HCT116 (cell line): Measurements from ENCODE around the gene EFCAB8. TPM values are rescaled to one million over a fixed set of nuclear protein-coding genes. Genes with fewer than 3 reads are reported as not detected.

Experiments used
- ATAC-seq: fragments of 200-7000 bp; cut with Tn5 transposase; 2 replicates; pipeline ENCODE4 v1.9.1; 2020; ENCODE audit warnings: mild to moderate bottlenecking, moderate library complexity
- BruUV-seq: library from RNA; stranded (reverse); fragments of 400-500 nt; replicated peaks from 2 replicates; lab custom pipeline; 2021; lab: Mats Ljungman, UMichigan
- CTCF ChIA-PET: fragments of 300-600 bp; sonication (Branson Sonifier 250); formaldehyde crosslinking; loops from one replicate; lab custom pipeline; 2021; ENCODE audit warnings: antibody characterized with exemption; lab: Charles Lee
- POLR2A ChIA-PET: fragments of 300-600, 350-600 bp; sonication (Branson Sonifier 250); formaldehyde crosslinking; loops from one replicate; lab custom pipeline; 2021; ENCODE audit warnings: antibody characterized with exemption; lab: Charles Lee
- RAD21 ChIA-PET, 2 experiments: fragments of 300-600 bp; sonication (Branson Sonifier 250); formaldehyde crosslinking; loops; one replicate each; lab custom pipeline; 2023; ENCODE audit warnings: low total read pairs in 2 of 2; ENCODE audit not compliant: uncharacterized antibody in 2 of 2, unreplicated experiment in 2 of 2, low non-redundant PET in 1 of 2; lab: Charles Lee
- DNase-seq: peaks from one replicate; pipeline ENCODE4 v3.0.0-alpha.2; 2010; ENCODE audit warnings: low read depth, low spot score
- H2AFZ ChIP-seq: fragments of 200-600 bp; shearing (Covaris generic), sonication (generic); 2 replicates; pipeline ENCODE4 v1.6.1; 2017; ENCODE audit warnings: low read depth, mixed run types, mixed read lengths, antibody characterized with exemption, low read length; ENCODE audit not compliant: poor library complexity, severe bottlenecking
- H3K27ac ChIP-seq: 2 replicates; pipeline ENCODE4 v1.5.1; 2012; ENCODE audit warnings: low read depth, low read length
- H3K27me3 ChIP-seq: fragments of 200-600 bp; sonication (generic); 2 replicates; pipeline ENCODE4 v1.6.1; 2016; ENCODE audit warnings: mixed run types, low read length, mixed read lengths; ENCODE audit not compliant: insufficient read depth
- H3K36me3 ChIP-seq, 2 experiments: fragments of 200-500 bp in 1 of 2; fragments of 200-600 bp in 1 of 2; sonication (Bioruptor generic) in 1 of 2; sonication (generic) in 1 of 2; 2 replicates each; pipeline versions ENCODE4 v1.5.1 to v1.6.1; 2014 to 2016; ENCODE audit warnings: low read length in 2 of 2, inconsistent platforms in 1 of 2, mixed read lengths in 1 of 2, mixed run types in 1 of 2; ENCODE audit not compliant: insufficient read depth in 2 of 2, control insufficient read depth in 1 of 2
- H3K4me1 ChIP-seq, 2 experiments: fragments of 200-600 bp in 1 of 2; sonication (generic) in 1 of 2; 2 replicates each; pipeline versions ENCODE4 v1.5.1 to v1.6.1; 2012 to 2017; ENCODE audit warnings: low read length in 2 of 2, inconsistent platforms in 1 of 2, mild to moderate bottlenecking in 1 of 2, mixed read lengths in 1 of 2, mixed run types in 1 of 2, moderate library complexity in 1 of 2; ENCODE audit not compliant: insufficient read depth in 2 of 2, control insufficient read depth in 1 of 2
- H3K4me2 ChIP-seq: fragments of 200-600 bp; sonication (generic); 2 replicates; pipeline ENCODE4 v1.6.1; 2017; ENCODE audit warnings: mixed run types, low read length, mixed read lengths
- H3K4me3 ChIP-seq, 2 experiments: fragments of 200-600 bp in 1 of 2; sonication (generic) in 1 of 2; replicated peaks in 1 of 2; 2 replicates each; pipeline ENCODE4 v1.5.1; 2011 to 2016; ENCODE audit warnings: low read length in 2 of 2, control low read depth in 1 of 2, low read depth in 1 of 2, mild to moderate bottlenecking in 1 of 2, mixed read lengths in 1 of 2, mixed run types in 1 of 2
- H3K79me2 ChIP-seq: fragments of 200-600 bp; sonication (generic); 2 replicates; pipeline ENCODE4 v1.6.1; 2017; ENCODE audit warnings: mild to moderate bottlenecking, mixed run types, low read length, moderate library complexity, mixed read lengths; ENCODE audit not compliant: insufficient read depth
- H3K9ac ChIP-seq: fragments of 200-600 bp; sonication (generic); 2 replicates; pipeline ENCODE4 v1.6.1; 2016; ENCODE audit warnings: low read length, mixed read lengths
- H3K9me2 ChIP-seq: fragments of 200-600 bp; sonication (generic), shearing (Covaris generic); 2 replicates; pipeline ENCODE4 v1.6.1; 2017; ENCODE audit warnings: mixed run types, mild to moderate bottlenecking, moderate library complexity; ENCODE audit not compliant: insufficient read depth
- H3K9me3 ChIP-seq, 2 experiments: fragments of 200-500 bp in 1 of 2; fragments of 200-600 bp in 1 of 2; sonication (Bioruptor generic) in 1 of 2; sonication (generic) in 1 of 2; 2 replicates each; pipeline ENCODE4 v1.6.1; 2014 to 2017; ENCODE audit warnings: low read length in 2 of 2, mixed read lengths in 2 of 2, inconsistent platforms in 1 of 2, low read depth in 1 of 2, mild to moderate bottlenecking in 1 of 2, mixed run types in 1 of 2, moderate library complexity in 1 of 2; ENCODE audit not compliant: control insufficient read depth in 1 of 2, insufficient read depth in 1 of 2
- H4K20me1 ChIP-seq: fragments of 200-600 bp; sonication (generic), shearing (Covaris generic); 2 replicates; pipeline ENCODE4 v1.6.1; 2017; ENCODE audit warnings: mixed run types, mild to moderate bottlenecking, moderate library complexity; ENCODE audit not compliant: insufficient read depth
- ATF3 ChIP-seq: IDR thresholded peaks from 2 replicates; pipeline ENCODE4 v1.6.1; 2012
- CBX3 ChIP-seq: IDR thresholded peaks from 2 replicates; pipeline ENCODE4 v1.6.1; 2012; ENCODE audit warnings: low read depth
- CEBPB ChIP-seq: IDR thresholded peaks from 2 replicates; pipeline ENCODE4 v1.6.1; 2012; ENCODE audit warnings: low read depth
- EGR1 ChIP-seq: IDR thresholded peaks from 2 replicates; pipeline ENCODE4 v1.6.1; 2012; ENCODE audit warnings: low read depth
- ELF1 ChIP-seq: IDR thresholded peaks from 2 replicates; pipeline ENCODE4 v1.6.1; 2012; ENCODE audit warnings: low read depth, borderline replicate concordance
- EZH2phosphoT487 ChIP-seq: fragments of 200-600 bp; IDR thresholded peaks from 2 replicates; pipeline ENCODE4 v1.6.1; 2018; ENCODE audit warnings: antibody characterized with exemption, borderline replicate concordance
- JUND ChIP-seq: IDR thresholded peaks from 2 replicates; pipeline ENCODE4 v1.6.1; 2012
- MAX ChIP-seq: IDR thresholded peaks from 2 replicates; pipeline ENCODE4 v1.6.1; 2012
- POLR2AphosphoS5 ChIP-seq: IDR thresholded peaks from 2 replicates; pipeline ENCODE4 v1.6.1; 2011; ENCODE audit warnings: mild to moderate bottlenecking, low read depth, low read length, moderate library complexity
- RAD21 ChIP-seq: IDR thresholded peaks from 2 replicates; pipeline ENCODE4 v1.6.1; 2012; ENCODE audit warnings: low read depth, mild to moderate bottlenecking
- SIN3A ChIP-seq: IDR thresholded peaks from 2 replicates; pipeline ENCODE4 v1.6.1; 2012; ENCODE audit warnings: low read depth
- SP1 ChIP-seq: IDR thresholded peaks from 2 replicates; pipeline ENCODE4 v1.6.1; 2012; ENCODE audit warnings: low read depth
- TCF7L2 ChIP-seq: IDR thresholded peaks from 2 replicates; pipeline ENCODE4 v1.7.0; 2011; ENCODE audit warnings: borderline replicate concordance, inconsistent platforms; ENCODE audit not compliant: insufficient read depth, insufficient read length; ENCODE audit errors: extremely low read depth
- YY1 ChIP-seq: IDR thresholded peaks from 2 replicates; pipeline ENCODE4 v1.6.1; 2011; ENCODE audit warnings: low read length, low read depth, moderate library complexity, mild to moderate bottlenecking; ENCODE audit not compliant: insufficient replicate concordance; ENCODE audit errors: extremely low read depth
- ZFX ChIP-seq: fragments of 450-650 bp; IDR thresholded peaks from 2 replicates; pipeline ENCODE4 v1.6.1; 2017
- intact Hi-C: fragments of 100-400 bp; cut with micrococcal nuclease; formaldehyde crosslinking; loops from 2 replicates; pipeline ENCODE4 v1.10.0; 2022
- total RNA-seq: library from RNA; stranded (reverse); gene quantifications from one replicate; pipeline ENCODE4 v1.2.1, GENCODE V29; 2021; ENCODE audit not compliant: unreplicated experiment
- TF ChIP-seq, protein P1 (sequence below), 3 experiments: fragments of 200-600 bp in 1 of 3; sonication (generic) in 1 of 3; IDR thresholded peaks in 2 of 3; conservative IDR thresholded peaks in 1 of 3; 2 replicates each; pipeline ENCODE4 v1.5.1; 2012 to 2017; ENCODE audit warnings: low read depth in 2 of 3, low read length in 2 of 3, antibody characterized with exemption in 1 of 3, borderline replicate concordance in 1 of 3, control low read depth in 1 of 3, mild to moderate bottlenecking in 1 of 3, mixed read lengths in 1 of 3, mixed run types in 1 of 3, moderate library complexity in 1 of 3; ENCODE audit not compliant: insufficient read depth in 1 of 3

The EFCAB8 gene
- total RNA-seq, 1 experiment from 2014 or later = 0.42 TPM

DNA sequence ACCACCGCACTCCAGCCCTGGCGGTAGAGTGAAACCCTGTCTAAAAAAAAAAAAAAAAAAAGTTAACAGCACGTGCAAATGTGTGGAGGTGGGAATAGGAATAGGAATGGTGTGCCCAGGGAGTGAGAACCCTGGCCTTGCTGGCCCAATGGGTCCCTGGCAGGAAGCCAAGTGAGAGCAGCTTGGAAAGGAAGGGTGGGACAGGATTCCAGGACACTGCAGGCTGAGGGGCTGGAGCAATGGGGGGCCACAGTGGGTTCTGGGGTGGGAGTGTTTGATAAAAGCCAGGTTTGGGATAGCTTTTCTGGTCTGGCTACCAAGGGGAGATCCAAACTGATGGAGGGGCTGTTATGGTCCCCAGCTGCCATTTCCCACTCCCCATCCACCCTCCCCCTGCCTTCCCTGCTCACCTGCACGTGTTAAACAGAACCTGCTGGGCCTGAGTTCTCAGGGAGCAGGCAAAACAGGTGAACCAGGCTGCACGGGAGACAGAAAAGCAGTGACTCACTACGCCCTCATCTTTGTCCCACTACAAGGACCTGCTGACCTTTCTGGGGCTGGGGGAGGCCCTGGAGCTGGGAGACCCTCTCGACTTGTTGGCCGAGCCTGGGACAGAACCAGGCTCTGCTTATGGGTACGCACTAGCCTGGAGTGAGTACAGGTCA lies 142.2 kb downstream of the EFCAB8 start:
- ATAC-seq (no peak), DNase-seq (no peak)
- peaks cover 0 to 3% of the 10 kb centered on the region in 2 experiments; a peak in 1 of 4 replicates for H3K4me1 ChIP-seq
- no peak overlapping the region for H2AFZ ChIP-seq
- no peak overlapping the region; the same call in 1 of the 2 replicates for H3K4me2 ChIP-seq
- no peak overlapping the region for H3K9ac ChIP-seq
- no peak for TF ChIP-seq ZFX
- no peak for TF ChIP-seq TCF7L2
- TF ChIP-seq CEBPB = no peak
- TF ChIP-seq, protein P1, sequence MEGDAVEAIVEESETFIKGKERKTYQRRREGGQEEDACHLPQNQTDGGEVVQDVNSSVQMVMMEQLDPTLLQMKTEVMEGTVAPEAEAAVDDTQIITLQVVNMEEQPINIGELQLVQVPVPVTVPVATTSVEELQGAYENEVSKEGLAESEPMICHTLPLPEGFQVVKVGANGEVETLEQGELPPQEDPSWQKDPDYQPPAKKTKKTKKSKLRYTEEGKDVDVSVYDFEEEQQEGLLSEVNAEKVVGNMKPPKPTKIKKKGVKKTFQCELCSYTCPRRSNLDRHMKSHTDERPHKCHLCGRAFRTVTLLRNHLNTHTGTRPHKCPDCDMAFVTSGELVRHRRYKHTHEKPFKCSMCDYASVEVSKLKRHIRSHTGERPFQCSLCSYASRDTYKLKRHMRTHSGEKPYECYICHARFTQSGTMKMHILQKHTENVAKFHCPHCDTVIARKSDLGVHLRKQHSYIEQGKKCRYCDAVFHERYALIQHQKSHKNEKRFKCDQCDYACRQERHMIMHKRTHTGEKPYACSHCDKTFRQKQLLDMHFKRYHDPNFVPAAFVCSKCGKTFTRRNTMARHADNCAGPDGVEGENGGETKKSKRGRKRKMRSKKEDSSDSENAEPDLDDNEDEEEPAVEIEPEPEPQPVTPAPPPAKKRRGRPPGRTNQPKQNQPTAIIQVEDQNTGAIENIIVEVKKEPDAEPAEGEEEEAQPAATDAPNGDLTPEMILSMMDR (IDR thresholded peaks at IDR 0.05 in 2 of 3, conservative IDR thresholded peaks at IDR 0.05 in 1 of 3; ENCODE audit: borderline replicate concordance in 1 of 3, insufficient read depth in 1 of 3, low read depth in 2 of 3, low read length in 2 of 3) = no peak
- no peak for TF ChIP-seq POLR2AphosphoS5
- TF ChIP-seq EGR1 = no peak
- no peak for TF ChIP-seq ELF1
- no peak for TF ChIP-seq YY1
- no peak for TF ChIP-seq MAX
- no peak for TF ChIP-seq RAD21
- no peak for TF ChIP-seq ATF3
- no peak for TF ChIP-seq EZH2phosphoT487
- no peak for TF ChIP-seq SP1
- TF ChIP-seq SIN3A = no peak
- TF ChIP-seq CBX3 = no peak
- TF ChIP-seq JUND = no peak
- ChIA-PET POLR2A (no interaction called here), CTCF (no interaction called here), RAD21 (no interaction called here)
- no peak overlapping the region for H3K4me3 ChIP-seq
- H3K9me3 ChIP-seq = no peaks in the 10 kb centered on the region
- H3K79me2 ChIP-seq = no peaks in the 10 kb centered on the region
- no peaks in the 10 kb centered on the region for H3K36me3 ChIP-seq
- no peak overlapping the region for H3K27ac ChIP-seq
- H3K27me3 ChIP-seq = no peaks in the 10 kb centered on the region
- no peaks in the 10 kb centered on the region for H3K9me2 ChIP-seq
- intact Hi-C loops = no loop called here
- H4K20me1 ChIP-seq = no peaks in the 10 kb centered on the region
- no TSS peak for BruUV-seq
